GM21619 (cell line): ENCODE measurements around the gene MFAP4.

Experiments
- ATAC-seq: cut with Tn5 transposase; IDR thresholded peaks from one replicate; pipeline ENCODE4 v1.9.1; 2021; ENCODE audit not compliant: unreplicated experiment

Gene MFAP4

DNA sequence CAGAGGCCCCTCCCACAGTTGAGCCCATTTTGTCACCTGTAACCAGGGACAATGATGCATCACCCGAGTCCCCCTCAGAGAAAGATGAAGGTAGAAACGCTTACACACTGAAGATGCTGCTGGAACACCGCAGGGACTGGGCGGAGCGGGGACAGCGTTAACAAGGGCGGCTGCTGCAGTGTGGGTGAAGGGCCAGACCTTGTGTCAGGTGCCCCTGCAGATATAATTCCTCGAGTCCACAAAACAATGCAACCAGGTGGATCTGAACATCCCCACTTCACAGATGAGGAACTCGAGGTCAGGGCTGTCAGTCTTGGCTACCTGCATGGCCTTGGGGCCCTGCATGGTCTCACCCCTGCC lies 15.0 kb downstream of the MFAP4 start:
- no peak for ATAC-seq

DNA sequence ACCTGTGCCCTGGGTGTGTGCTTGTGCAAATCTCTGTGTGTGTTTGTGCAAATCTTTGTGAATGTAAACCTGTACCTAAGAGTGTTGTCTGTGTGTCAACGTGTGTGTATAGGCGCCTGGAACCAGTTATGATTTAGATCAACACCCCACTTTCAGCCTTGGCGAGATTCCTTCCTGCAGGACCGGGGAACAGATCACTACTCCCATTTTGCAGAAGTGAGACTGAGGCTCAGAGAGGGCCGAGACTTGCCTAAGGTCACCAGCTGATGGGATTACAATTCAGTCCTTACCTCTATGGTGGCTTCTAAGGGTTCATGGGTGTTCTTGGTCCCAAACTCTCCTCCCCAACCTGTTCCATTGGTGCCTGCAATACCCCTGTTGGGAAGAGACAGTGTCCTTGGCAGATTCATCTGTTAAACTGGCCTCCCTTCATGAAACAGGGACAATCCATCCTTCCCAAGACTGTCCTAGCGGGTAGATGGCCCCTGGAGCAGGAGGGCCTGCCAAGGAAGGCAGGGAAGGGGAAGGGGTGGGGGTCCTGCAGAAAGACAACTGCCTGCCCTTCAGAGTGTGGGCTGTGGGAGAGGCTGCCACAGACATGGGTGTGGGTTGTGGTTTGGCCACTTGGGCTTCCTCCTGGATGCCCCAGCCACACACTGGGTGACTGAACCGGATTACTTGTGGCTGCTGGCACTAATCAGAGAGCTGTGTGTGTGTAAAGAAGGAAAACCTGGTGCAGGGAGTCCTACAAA lies 15.6 kb downstream of the MFAP4 start:
- no peak for ATAC-seq

DNA sequence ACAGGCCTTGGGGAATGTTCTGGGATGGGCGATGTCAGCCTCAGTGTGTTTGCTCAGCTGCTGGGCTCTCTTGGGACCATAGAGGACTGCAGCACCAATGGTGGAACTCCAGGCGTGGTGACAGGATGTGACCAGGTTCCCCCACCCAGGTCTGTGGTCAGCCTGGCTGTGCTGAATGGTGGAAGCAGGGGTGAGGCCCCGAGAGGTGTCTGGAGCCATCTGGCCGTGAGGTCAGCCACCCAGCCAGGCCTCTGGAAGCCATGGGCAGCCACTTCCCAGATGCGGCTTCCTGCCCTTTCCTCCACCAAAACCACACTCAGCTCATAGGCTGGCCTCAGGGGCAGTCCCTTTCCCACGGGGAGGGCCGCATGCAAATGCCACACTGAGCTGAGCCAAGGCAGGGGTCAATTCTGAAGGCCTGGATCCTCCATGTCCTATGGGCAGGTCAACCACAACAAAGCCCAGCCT lies 16.5 kb downstream of the MFAP4 start:
- ATAC-seq = peak; percentile 73

DNA sequence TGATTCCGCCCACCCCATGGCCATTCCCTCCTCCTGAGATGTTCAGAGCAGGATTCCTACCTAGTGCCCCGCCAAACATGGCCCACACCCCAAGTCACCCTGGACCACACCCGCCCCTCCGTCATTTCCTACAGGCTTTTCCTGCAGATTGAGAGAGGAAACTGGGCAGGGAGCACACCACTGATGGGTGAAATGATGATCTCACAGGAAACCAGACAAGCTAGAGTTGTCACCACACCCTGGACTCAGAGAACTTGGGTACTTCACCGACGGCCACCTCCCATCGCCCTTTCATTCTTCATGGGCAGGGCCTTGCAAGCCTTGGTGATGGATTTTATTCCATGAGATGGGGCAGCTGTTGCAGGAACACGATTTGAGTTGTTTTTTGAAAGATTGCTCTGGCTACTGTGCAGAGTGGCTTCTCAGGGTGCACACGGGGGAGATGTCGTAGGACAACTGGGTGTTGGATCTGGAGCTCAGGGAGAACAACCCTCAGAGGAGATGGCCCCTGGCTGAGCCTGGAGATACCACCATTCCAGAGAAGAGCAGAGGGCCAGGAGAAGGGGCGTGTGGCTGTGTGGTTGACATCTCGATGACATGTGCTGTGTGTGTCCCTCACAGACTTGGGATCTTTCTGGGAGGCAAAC lies 17.0 kb downstream of the MFAP4 start:
- ATAC-seq = no peak

DNA sequence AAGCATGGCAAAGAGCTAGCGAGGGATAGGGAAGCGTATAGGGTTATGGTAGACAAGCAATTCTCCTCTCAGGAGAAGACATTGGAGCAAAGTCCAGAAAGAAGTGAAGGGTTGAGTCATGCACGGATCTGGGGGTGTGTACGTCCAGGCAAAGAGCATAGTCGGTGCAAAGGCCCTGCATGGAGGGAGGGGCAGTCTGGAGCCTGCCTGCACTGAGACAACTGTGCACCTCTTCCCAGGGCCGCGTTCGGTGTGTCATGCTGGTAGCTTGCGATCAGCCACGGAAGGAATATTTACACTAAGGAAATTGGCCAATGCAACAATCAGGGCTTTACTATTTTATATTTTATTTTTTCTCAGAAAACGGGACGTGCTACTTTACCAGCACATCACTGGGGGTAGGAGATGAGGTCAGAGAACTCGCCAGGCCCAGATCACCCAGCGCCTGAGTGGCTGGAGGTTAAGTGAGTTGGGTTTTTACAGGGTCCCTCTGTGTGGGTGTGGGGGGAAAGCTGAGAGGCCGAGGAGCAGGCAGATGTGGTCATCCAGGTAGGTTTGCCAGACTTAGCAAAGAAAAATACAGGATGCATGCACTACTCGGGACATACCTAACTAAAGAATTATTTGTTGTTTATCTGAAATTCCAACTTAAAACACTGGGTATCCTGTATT lies 17.7 kb downstream of the MFAP4 start:
- ATAC-seq = no peak

DNA sequence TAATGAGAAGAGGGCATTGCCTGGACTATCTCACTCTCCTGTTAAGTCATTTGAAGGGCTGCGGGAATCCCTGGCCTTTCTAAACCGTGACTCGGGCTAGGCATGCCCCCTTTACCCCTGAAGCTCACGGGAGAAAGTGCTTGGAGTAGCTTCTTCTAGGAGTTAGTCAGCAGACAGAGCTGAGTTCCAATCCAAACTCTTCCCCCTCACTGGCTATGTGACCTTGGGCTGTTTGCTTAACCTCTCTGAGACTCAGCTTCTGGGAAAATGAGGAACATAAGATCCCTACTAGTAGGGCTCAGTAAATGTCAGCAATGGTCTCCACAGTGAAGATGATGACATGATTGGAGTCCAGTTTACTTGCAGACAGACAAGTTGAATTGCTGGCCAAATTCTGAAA lies 18.8 kb downstream of the MFAP4 start:
- ATAC-seq = no peak

DNA sequence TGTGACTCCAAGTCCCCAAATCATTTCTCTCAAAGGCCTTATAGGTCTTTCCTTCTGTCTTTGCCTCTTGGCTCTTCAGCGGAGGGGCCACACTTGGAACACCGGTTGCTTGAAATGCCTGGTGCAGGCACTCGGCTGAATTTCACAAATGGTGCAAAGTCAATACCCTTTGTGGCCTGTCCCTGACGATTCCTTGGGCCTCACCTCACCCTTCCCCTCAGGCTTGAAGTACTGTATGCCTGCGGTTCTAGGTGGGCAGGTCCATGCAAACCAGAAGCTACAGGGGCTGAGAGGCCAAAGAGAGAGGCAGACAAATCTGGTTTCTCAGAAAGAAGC lies 20.4 kb downstream of the MFAP4 start:
- no peak for ATAC-seq

DNA sequence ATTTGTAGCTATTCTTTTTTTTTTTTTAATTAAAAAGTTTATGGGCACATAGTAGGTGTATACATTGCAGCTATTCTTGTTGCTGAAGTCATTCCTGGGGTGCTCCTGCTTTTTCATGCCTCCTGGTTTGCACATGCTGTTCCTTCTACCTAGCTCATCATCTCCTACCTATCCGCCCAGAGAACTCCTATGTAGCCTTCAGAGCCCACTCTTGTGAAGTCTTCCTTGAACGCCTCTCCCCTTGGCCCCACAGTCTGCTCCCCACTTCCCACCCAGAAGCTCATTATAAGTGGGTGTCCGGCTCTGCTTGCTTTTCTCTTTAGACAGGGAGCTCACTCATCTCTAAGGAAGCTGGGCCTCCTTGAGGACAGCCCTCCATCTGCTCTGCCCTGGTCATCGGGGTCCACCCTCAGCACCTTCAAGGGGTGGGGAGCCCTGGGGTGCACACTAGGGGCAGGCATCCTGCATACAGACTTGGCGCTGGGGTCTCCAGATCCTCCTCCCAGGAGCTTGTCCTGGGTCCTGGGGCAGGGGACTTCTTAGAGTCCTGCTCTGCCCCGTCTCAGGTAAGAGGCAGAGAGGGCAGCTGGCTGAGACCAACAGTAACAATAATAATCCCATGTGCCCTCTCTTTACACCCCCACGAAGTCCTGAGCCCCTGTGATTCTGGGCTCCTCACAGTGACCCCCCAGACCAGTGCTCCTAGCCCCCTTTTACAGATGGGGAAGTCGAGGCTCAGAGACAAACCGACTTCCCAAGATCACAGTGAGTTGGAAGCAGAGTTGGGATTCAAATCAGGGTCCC lies 21.0 kb downstream of the MFAP4 start:
- no peak for ATAC-seq

DNA sequence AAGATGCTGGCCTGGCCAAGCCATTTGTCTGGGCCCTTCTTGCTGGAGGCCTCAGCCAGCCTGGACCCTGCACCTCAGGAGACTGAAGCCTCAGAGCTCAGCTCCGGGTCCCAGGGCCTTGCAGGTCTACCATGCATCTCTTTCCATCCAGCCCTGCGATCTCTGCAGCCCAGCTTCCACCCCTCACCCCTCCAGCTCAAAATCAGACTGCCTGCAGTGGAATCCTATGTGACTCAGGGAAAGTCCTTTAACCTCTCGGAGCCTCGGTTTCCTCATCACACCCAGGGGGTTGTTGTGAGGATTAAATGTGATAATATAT lies 21.5 kb downstream of the MFAP4 start:
- ATAC-seq = no peak

DNA sequence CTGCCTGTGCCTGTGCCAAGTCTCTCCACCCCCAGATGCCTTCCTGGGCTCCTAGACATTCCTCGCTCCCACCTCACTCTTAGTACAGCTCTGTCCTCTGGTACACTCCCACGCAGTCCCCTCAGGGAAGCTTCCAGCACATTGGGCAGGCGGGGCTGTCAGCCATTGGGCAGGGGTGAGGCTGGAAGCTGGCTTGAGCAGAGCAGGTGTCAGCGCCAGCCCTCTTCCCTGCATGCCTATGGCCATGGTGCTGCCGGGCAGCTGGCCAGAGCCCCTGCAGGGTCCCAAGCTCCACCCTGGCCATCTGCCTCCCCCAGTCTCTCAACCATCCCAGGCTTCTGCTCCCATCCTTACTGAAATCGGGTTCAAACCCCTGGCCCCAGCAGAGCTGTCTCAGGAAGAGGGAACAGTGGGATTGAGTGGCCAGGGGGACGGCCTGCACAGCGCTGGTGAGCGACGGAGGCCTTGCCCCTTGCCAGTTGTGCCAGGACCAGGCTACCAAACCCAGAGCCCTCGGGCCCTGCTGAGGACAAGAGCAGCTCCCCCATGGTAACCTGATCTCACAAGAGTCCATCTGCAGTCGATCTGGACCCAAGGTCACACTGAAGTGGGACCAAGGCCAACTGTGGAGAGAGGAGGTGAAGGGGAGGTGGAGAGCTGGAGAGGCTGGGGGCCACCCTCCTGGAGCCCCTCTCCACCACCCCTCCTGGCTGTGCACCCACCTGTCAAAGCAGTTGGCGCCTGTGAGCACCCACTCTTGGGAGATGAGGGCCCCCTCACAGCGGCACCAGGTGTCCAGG lies 22.1 kb downstream of the MFAP4 start:
- ATAC-seq = no peak

DNA sequence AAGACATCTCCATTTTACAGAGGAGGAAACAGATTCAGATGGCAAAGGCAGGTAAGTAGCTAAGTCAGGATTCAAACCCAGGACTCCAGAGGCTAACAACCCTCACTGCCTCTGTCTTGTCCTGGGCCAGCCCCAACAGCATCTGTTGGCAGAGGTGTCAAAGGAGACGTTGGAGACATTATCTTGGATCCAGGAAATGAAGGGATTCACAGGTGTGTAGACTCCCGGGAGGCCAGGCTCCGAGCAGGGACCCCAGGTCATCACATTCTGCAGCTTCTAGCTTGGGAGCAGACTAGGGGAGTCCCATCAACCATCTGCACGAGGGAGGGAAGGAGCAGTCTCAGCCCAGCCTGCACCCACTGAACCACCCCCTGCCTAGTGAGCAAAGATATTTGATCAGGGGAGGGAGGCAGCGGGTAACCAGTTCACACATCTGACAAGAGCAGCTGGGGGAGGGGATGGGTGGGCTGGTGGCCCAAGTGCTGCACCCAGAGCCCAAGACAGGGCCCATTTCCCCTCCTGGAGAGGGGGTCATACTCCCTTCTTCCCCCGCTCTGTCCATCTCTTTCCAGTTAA lies 23.4 kb downstream of the MFAP4 start:
- no peak for ATAC-seq

DNA sequence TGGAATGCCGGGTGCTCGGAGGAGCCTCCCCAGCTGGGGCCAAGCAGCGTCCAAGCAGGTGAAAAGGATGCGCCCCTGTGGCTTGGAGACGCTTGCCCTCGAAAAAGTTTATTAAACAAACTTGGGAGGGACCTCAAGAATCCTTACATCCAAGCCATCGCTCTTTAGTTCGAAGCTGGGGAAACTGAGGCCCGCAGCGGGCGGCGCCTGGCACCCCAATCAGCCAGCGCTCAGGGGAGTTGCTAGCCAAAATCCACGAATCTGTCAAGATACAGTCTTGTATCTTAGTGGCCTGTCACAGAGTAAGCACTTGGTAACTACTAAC lies 23.9 kb downstream of the MFAP4 start:
- ATAC-seq = no peak

DNA sequence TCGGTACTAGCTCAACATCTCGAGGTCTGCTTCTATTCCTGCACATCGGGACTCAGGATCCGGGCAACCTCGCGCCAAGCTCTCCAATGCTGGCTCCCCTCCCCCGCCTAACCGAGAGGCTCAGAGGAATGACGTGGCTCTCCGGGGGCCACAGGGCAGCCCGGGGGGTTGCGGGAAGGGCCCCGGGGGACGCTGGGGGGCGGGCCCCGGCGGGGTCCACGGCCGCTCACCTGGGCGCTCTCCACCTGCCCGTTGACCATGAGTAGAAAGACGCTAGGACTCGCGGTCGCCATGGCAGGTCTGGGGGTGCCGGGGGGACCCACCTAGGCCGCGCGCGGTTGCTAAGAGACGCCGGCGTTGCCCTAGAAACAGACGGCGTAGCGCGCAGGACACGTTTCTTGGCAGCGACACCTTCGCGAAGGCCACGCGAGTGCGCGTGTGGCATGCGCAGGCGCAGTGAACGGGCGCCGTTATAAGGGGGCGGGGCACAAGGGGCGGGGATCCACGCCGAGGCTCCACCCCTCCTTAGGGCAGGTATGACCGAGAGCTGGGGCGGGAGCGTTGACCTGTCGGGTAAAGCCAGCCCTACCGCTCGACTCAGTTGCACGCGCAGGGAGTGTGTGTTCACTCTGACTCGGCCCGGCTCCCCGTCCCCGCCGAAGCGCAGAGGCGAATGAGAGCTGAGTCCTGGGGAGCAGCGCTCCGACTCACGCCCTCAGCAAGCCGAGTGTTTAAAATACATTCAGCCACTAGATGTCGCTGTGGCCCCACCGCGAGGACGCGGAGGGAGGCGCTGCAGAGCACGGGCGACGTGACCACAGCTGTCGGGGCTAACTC lies 24.5 kb downstream of the MFAP4 start, which contains the start of gene B9D1:
TSS of gene B9D1 (minus strand) at position 447 of the 837 bp plus-strand sequence. CDS start at position 293, 154 bp downstream.
- peak; percentile 84 for ATAC-seq

DNA sequence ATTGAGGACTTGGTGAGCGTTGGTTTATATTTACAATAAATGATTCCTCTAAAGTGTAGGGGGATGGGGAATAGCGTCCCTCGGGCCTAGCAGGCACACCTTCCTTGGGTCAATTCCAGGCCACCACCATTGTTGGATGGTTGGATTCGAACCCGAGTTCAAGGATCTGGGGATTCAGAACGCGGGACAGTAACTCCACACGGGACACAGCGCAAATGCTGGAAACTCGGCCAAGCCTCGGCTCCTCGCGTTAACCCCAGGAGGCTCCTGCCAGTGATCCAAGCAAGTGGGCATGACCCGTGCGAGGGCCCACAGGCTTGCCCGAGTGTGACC lies 25.1 kb downstream of the MFAP4 start:
- ATAC-seq = no peak

DNA sequence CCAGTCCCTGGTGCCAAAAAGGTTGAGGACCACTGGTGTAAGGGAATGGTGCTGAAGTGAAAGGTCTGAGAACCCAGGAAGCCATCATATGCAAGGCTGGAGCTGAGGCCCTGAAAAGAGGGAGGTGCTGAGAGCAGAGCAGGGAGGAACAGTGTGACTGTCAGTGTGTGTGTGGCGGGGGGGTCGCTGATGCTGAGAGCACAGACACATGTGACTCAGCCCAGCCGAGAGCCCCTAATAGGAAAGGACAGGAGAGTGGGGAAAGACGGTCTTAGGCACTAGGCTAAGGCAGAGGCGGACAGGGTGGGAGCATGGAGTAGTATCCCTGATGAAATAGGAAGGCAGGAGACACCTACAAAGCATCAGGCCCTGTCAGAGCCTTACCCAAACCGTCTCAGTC lies 25.7 kb downstream of the MFAP4 start:
- no peak for ATAC-seq

DNA sequence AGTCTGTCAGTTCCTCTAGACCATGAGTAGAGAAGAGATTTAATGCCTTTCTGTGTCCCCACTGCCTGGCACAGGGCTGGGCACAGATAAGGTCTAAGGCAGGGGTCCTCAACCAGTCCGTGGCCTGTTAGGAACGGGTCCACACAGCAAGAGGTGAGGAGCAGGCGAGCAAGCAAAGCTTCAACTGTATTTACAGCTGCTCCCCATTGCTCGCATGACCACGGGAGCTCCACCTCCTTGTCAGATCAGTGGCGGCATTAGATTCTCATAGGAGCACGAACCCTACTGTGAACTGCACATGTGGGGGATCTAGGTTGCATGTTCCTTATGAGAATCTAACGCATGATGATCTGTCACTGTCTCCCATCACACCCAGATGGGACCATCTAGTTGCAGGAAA lies 26.2 kb downstream of the MFAP4 start:
- ATAC-seq = no peak

DNA sequence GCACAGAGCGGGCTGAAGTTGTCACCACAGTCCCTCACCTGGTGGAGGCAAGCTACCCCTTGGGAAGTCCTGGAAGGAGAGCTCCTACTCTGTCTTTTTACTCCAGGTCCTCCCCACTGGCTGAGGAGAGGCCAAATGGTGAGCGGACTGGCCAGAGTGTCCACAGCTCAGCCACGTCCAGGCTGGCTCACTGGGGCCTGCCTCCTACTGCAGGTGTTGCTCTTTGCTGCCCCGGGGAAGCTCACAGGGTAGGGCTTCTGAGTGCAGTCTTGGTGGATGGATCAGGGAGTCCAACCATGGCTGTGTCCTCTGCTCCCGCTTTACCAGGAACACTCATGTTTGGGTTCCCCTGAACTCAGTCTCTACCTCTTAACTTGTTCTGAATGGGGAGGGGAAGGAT lies 27.1 kb downstream of the MFAP4 start:
- no peak for ATAC-seq

DNA sequence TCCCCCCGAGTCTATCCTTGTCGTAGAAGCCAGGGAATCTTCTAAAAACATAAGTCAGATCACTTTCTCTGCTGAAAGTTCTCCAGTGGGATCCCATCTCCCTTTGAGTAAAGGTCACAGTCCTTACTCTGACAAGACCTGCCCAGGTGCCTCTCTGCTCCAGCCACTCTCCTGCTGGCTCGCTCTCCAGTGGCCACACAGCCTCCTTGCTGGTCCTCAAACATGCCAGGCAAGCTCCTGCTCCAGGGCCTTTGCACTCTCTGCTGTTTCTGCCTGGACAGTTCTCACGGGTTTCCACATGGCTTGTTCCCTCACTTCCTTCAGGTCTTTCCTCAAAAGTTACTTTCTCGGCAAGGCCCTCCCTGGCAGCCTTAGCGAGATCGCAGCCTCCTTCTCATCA lies 27.8 kb downstream of the MFAP4 start:
- ATAC-seq = no peak

DNA sequence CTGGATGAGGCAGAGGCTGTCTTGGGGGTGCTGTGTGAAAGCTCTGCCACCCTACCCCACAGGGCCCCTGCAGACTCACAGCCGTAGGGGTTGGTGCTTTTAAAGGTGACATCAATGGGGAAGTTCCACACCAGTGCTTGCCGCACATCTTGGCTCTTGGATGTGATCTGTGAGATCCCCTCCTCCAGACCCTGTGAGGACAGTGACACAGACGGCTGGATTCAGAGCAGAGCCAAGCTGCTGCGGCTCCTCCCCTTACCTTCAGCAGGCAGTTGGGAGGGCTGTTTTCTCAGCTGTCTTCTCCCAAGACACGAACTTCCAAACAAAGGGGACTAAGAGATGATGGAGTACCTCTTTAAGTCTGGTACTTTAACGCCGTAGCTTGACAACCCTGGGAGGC lies 29.2 kb downstream of the MFAP4 start:
- no peak for ATAC-seq

DNA sequence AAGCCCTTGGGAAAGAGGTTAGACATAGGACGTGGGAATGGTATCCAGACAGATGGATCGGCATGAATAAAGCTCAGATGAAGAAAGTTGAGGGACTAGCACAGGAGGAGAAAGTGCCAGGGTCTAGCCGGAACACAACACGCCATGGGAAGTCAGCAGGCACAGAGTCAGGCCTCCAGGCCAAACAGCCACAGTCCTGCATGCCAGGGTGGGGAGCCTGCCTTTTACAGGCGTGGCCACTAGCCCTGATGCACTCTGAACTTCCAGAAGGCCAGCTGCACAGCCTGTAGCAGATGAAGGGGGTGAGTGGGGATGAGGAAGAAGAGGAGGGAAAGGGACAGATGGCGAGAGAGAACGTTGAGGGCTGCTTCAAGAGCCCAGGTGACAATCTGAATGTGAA lies 29.6 kb downstream of the MFAP4 start:
- ATAC-seq = no peak
